GM18505 (cell line): ENCODE measurements around the gene UBA6.

ENCODE experiments used
- ATAC-seq: cut with Tn5 transposase; IDR thresholded peaks from one replicate; pipeline ENCODE4 v1.9.1; 2021; ENCODE audit not compliant: unreplicated experiment
- POLR2A ChIP-seq: IDR thresholded peaks from 4 replicates; pipeline ENCODE4 v1.6.1; 2011; ENCODE audit warnings: borderline replicate concordance; ENCODE audit not compliant: insufficient read depth, insufficient read length; ENCODE audit errors: extremely low read depth

The UBA6 gene

GRCh38 chr4:67704843-67705242 lies 3.9 kb upstream of the UBA6 start:
- no peak for ATAC-seq
- no peak for TF ChIP-seq POLR2A

GRCh38 chr4:67702166-67702565 lies 1.2 kb upstream of the UBA6 start:
- TF ChIP-seq POLR2A: no peak
- no peak for ATAC-seq

GRCh38 chr4:67701517-67701850 lies 529 bp upstream of the UBA6 start:
- TF ChIP-seq POLR2A: no peak
- no peak for ATAC-seq

GRCh38 chr4:67700116-67700737 lies 728 bp downstream of the UBA6 start:
- no peak for TF ChIP-seq POLR2A
- peak; percentile 12 for ATAC-seq

- no peak for TF ChIP-seq POLR2A
- no peak for ATAC-seq
These were observed 1.4 kb downstream of the UBA6 start for GRCh38 chr4:67699603-67700002.

- ATAC-seq: no peak
- no peak for TF ChIP-seq POLR2A
These were observed 2.9 kb downstream of the UBA6 start for GRCh38 chr4:67697860-67698687.

GRCh38 chr4:67696061-67696460 lies 4.9 kb downstream of the UBA6 start:
- no peak for ATAC-seq

GRCh38 chr4:67694662-67695061 lies 6.3 kb downstream of the UBA6 start:
- TF ChIP-seq POLR2A: no peak
- ATAC-seq: no peak

More at GRCh38 chr4:67696061-67696460, 4.9 kb downstream of the UBA6 start:
- TF ChIP-seq POLR2A: no peak

- TF ChIP-seq POLR2A: no peak
- ATAC-seq: no peak
These were observed 9.6 kb downstream of the UBA6 start for GRCh38 chr4:67691328-67691727.

GRCh38 chr4:67687636-67688035 lies 13.3 kb downstream of the UBA6 start:
- TF ChIP-seq POLR2A: no peak
- no peak for ATAC-seq

GRCh38 chr4:67685532-67685859 lies 15.5 kb downstream of the UBA6 start:
- no peak for TF ChIP-seq POLR2A
- ATAC-seq: no peak

GRCh38 chr4:67684839-67685531 lies 16.0 kb downstream of the UBA6 start:
- ATAC-seq: no peak
- TF ChIP-seq POLR2A: no peak

GRCh38 chr4:67682266-67682665 lies 18.7 kb downstream of the UBA6 start:
- TF ChIP-seq POLR2A: no peak
- ATAC-seq: no peak
